Stimulated activated CD4-positive, alpha-beta T cell treated with anti-CD3 and anti-CD28 coated beads, Interleukin-2, amount 100 ng/mL, for 48 hours (primary cell): ENCODE measurements around the gene CDRT15.
"Not testable (repeated sequence)": the region's sequence is repeated elsewhere in the genome, so short reads cannot be mapped to it uniquely, and the experiment has no call there.

Experiments
- DNase-seq, 2 donors: peaks; one replicate each; pipeline ENCODE4 v3.0.0-alpha.2; 2020

Gene CDRT15

GRCh38 chr17:14236762-14237161 lies at the start of gene CDRT15:
TSS of gene CDRT15 (minus strand) at chr17:14236862. CDS start at chr17:14236833, 29 bp downstream.
- not testable (repeated sequence) for DNase-seq

- no peak for DNase-seq
Observed at GRCh38 chr17:14282726-14283125, 46.1 kb upstream of the CDRT15 start.

GRCh38 chr17:14281530-14281929 lies 44.9 kb upstream of the CDRT15 start:
- DNase-seq: no peak

- DNase-seq: no peak
Observed at GRCh38 chr17:14276535-14277250, 40.0 kb upstream of the CDRT15 start.

GRCh38 chr17:14270508-14270907 lies 33.8 kb upstream of the CDRT15 start:
- no peak for DNase-seq

GRCh38 chr17:14269473-14269872 lies 32.8 kb upstream of the CDRT15 start:
- no peak for DNase-seq

GRCh38 chr17:14268264-14268663 lies 31.6 kb upstream of the CDRT15 start:
- no peak for DNase-seq

- no peak for DNase-seq
Observed at GRCh38 chr17:14261406-14261805, 24.7 kb upstream of the CDRT15 start.

GRCh38 chr17:14245629-14246028 lies 9.0 kb upstream of the CDRT15 start:
- DNase-seq: no peak

GRCh38 chr17:14245002-14245401 lies 8.3 kb upstream of the CDRT15 start:
- no peak for DNase-seq

- DNase-seq: not testable (repeated sequence)
Observed at GRCh38 chr17:14239271-14239670, 2.6 kb upstream of the CDRT15 start.

GRCh38 chr17:14236032-14236431 lies 630 bp downstream of the CDRT15 start:
- DNase-seq: not testable (repeated sequence)

- not testable (repeated sequence) for DNase-seq
Observed at GRCh38 chr17:14235047-14235446, 1.6 kb downstream of the CDRT15 start.

GRCh38 chr17:14231187-14231586 lies 5.5 kb downstream of the CDRT15 start:
- DNase-seq: not testable (repeated sequence)

GRCh38 chr17:14228903-14229302 lies 7.8 kb downstream of the CDRT15 start:
- no peak for DNase-seq

GRCh38 chr17:14227052-14227451 lies 9.6 kb downstream of the CDRT15 start:
- no peak for DNase-seq

GRCh38 chr17:14225254-14225980 lies 11.2 kb downstream of the CDRT15 start:
- DNase-seq: no peak

GRCh38 chr17:14222611-14223010 lies 14.1 kb downstream of the CDRT15 start:
- no peak for DNase-seq

GRCh38 chr17:14214271-14214670 lies 22.4 kb downstream of the CDRT15 start:
- DNase-seq: no peak

- DNase-seq: no peak
Observed at GRCh38 chr17:14212401-14212800, 24.3 kb downstream of the CDRT15 start.

GRCh38 chr17:14211801-14212200 lies 24.9 kb downstream of the CDRT15 start:
- no peak for DNase-seq

- no peak for DNase-seq
Observed at GRCh38 chr17:14211246-14211645, 25.4 kb downstream of the CDRT15 start.

- no peak for DNase-seq
Observed at GRCh38 chr17:14209215-14209614, 27.4 kb downstream of the CDRT15 start.

- no peak for DNase-seq
Observed at GRCh38 chr17:14207791-14208190, 28.9 kb downstream of the CDRT15 start.
